ENCODE data around the gene FIBCD1. TPM values are rescaled to one million over a fixed set of nuclear protein-coding genes. Genes with fewer than 3 reads are reported as not detected.
A peak's percentile ranks its signal among the peaks of the same experiment; 100 is the strongest.

Gene FIBCD1
- total RNA-seq, 1 experiment from 2014 or later: not detected

DNA sequence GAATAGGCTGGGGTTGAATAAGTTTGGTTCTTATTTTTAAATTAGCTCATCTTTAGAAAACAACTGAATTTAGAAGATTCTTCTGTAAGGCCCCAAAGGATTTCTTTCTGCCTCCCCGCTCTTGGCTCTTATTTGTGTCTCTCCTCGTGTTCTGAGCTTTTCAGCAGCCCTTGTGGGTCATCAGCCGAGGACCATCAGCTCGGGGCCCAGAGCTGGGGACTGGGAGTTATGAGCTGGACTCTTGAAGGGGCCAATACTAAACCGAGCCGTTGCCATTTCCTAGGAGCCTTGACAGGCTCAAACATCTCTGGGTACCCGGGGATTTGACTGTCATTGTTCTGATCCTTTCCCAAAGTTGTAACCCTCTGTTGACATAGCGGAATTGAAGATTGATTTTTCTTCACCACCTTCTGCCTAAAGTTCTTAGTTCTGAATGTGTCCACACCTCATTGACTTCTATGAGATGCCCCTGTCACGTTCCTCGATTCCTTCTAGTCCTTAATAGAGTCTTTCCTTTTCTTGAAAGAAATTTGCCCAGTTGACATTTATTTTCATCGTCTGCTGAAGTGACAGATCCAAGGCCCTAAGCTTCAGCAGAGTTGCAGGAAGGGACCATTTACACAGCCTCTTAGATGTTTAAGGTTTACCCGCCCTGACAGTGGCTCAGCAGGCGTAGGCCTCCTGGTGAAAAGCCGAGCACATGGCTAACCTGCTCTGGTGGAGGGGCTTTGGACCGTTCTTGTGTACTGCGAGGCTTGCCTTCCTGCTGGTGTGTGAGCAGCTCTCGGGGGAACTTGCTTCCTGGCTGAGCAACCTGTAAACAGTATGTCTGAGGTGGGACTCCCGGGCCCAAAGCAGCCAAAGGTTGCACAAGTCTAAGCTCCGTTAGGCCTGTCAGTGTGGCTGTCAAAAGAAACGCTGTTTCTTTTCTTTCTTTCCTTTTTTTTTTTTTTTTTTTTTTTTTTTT, 80.0 kb downstream of the FIBCD1 start:
- no peak overlapping the region for H3K4me3 ChIP-seq
- H3K27me3 ChIP-seq: no peaks in the 10 kb centered on the region
- DNase-seq: no peak
- H3K9me3 ChIP-seq: no peaks in the 10 kb centered on the region
- H3K36me3 ChIP-seq: peaks cover 92% of the 10 kb centered on the region

DNA sequence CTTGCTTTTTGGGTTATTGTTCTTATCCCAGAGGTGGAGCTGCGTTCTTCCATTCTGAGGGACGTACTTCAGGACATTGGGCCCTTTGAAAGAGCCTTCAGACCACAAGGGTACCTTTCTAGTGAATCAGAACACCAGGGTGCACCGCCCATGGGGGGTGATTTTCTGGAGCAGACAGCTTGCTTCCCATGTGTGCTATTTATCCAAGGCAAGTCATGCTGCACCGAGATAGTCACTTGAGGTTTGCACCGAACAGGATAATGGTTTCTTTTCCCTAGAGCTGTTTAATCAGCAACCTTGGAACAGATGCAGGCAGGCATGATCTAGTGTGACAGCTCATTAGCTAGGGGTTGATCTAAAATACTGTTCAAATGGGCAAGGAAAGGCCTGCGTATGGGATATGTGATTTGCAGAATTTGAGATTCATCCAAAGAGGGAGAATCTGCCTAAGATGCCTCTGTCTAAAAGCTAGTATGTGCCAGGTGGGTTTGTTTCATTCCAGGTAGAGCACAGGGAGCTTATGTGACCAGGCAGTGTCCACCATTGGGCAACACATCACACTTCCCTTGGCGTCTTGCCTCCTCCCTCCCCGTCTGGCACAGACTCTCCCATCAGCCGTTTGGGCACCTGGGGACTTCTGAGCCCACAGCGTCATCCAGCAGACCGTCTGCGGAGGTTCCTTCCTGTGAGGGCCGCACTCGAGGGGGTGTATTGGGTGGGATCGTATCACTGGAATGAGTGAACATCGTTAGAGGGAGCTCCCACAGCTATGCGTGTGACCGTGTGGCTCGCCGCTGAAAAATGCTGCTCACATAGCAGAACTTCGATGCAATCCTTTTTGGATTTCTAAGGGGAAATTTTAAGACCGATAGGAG, 80.9 kb downstream of the FIBCD1 start:
- peak; percentile 49 for DNase-seq
- Histone ChIP-seq H3K9me3 (no peaks in the 10 kb centered on the region), H3K4me3 (no peak overlapping the region), H3K36me3 (peaks cover 92% of the 10 kb centered on the region), H3K27me3 (no peaks in the 10 kb centered on the region)

GRCh38 chr9:130856474-130856873, 82.6 kb downstream of the FIBCD1 start:
- Histone ChIP-seq H3K36me3 (peaks cover 85% of the 10 kb centered on the region), H3K4me3 (no peak overlapping the region)
- no peak for DNase-seq

GRCh38 chr9:130854835-130855234, 84.2 kb downstream of the FIBCD1 start:
- Histone ChIP-seq H3K4me3 (no peak overlapping the region), H3K27me3 (no peaks in the 10 kb centered on the region), H3K36me3 (peaks cover 76% of the 10 kb centered on the region), H3K9me3 (no peaks in the 10 kb centered on the region)
- DNase-seq: no peak

More at GRCh38 chr9:130856474-130856873, 82.6 kb downstream of the FIBCD1 start:
- H3K27me3 ChIP-seq: no peaks in the 10 kb centered on the region
- no peaks in the 10 kb centered on the region for H3K9me3 ChIP-seq

DNA sequence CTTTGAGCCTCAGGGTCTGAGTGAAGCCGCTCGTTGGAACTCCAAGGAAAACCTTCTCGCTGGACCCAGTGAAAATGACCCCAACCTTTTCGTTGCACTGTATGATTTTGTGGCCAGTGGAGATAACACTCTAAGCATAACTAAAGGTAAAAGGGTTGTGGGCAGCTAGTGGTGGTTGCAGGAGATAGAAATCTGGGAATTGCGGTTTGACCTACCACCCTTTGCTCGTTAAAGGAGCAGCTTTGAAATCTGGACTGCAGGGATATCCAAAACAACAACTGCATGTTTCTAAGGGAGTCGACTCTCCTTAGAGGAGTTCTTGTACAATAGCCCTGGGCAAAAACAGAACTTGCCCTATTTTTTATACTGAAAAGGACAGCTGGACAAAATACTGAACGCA, 85.0 kb downstream of the FIBCD1 start:
- peaks cover 72% of the 10 kb centered on the region for H3K36me3 ChIP-seq
- no peaks in the 10 kb centered on the region for H3K27me3 ChIP-seq
- H3K9me3 ChIP-seq: no peaks in the 10 kb centered on the region
- DNase-seq: no peak
- no peak overlapping the region for H3K4me3 ChIP-seq

DNA sequence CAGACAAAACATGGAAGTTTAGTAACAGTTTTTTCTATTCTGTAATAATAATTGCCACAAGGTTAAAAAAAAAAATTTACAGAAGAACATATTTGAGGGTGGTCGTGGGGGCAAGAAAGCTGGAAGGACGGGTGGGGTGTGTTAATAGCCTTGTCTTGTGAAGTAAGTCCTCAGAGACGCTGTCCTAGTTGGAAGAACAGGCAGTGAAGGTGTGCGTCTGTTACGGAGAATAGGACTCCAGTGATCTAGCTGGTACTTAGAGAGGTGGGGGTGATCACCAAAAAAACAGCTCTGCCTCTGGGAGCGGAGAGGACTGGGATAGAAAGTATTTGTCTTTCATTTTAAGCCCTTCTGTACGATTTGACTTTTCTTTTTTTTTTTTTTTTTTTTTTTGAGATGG, 86.2 kb downstream of the FIBCD1 start:
- H3K27me3 ChIP-seq: no peaks in the 10 kb centered on the region
- peaks cover 61% of the 10 kb centered on the region for H3K36me3 ChIP-seq
- H3K9me3 ChIP-seq: no peaks in the 10 kb centered on the region
- DNase-seq: no peak
- H3K4me3 ChIP-seq: no peak overlapping the region

Other genes starting within 250 kb of the FIBCD1 start
- 31.4 and 46.4 TPM in 2 replicates for gene EXOSC2, start 245.5 kb downstream of the FIBCD1 start, total RNA-seq (2014; rRNA removed; shearing (Covaris generic); ENCODE audit: low replicate concordance)
- gene ABL1, start 104.0 kb downstream of the FIBCD1 start, total RNA-seq (2014; rRNA removed; shearing (Covaris generic); ENCODE audit: low replicate concordance): 24.2 and 24.7 TPM in 2 replicates
- not detected in 2 replicates for gene QRFP, start 42.4 kb downstream of the FIBCD1 start, total RNA-seq (2014; rRNA removed; shearing (Covaris generic); ENCODE audit: low replicate concordance)
- gene LAMC3, start 69.9 kb upstream of the FIBCD1 start, total RNA-seq (2014; rRNA removed; shearing (Covaris generic); ENCODE audit: low replicate concordance): 0.66 and 2.4 TPM in 2 replicates
- gene AIF1L, start 157.3 kb upstream of the FIBCD1 start, total RNA-seq (2014; rRNA removed; shearing (Covaris generic); ENCODE audit: low replicate concordance): 24.1 and 25.7 TPM in 2 replicates
- 4.1 and 5.2 TPM in 2 replicates for gene NUP214, start 186.3 kb upstream of the FIBCD1 start, total RNA-seq (2014; rRNA removed; shearing (Covaris generic); ENCODE audit: low replicate concordance)